ENCODE measurements around the gene ELF2.
"Not testable (repeated sequence)": the region's sequence is repeated elsewhere in the genome, so short reads cannot be mapped to it uniquely, and the experiment has no call there.

ELF2 gene

DNA sequence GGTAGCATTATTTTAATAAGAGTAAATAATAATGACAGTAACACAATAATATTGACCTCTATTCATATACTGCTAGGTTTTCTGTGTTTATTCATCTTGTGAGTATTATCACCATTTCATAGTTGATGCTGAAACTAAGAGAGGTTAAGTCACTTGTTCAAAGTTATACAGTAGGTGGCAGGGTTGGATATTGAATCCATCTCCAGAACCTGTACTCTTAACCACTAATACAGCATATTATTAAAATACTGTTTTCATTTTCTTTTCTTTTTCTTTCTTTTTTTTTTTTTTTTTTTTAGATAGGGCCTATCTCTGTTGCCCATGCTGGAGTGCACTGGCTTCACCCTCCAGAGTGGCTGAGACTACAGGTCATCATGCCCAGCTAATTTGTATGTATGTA is 7.1 kb upstream of the ELF2 start:
- DNase-seq, result no peak

DNA sequence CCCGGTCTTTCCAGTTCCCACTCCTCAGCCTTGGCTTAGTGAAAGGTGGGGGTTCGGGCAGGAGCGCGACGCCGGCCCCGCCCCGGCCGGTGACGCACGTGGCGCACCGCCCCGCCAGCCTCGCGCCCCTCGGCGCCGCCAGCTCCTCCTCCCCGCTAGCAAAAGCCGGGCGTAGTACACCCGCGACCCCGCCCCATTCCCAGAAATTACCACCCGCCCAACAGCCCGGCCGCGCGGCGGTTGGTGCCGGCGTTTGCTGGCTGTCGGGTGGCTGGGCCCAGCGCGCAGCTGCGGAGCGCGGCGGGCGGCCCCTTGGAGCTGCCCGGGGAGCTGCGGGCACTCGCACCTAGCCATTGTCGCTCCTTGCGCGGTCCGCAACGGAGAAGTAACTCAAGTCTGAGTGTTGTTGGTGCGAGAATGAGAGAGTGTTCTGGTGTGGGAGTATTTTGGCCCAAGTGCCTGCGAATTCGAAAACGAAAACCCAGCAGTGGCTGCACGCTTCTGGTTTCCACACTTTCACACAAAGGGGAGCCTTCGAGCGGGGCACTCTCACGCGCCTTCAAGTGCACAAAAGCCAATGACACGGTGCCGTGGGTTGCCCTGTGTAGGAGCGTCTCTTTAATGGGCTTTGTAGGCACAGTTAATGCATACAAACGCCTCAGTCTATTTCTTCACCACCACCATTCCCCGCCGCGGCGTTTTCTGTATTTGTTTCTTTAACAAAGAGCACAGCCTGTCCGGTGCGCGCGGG is 1.0 kb upstream of the ELF2 start:
- DNase-seq, result peak; percentile 82

DNA sequence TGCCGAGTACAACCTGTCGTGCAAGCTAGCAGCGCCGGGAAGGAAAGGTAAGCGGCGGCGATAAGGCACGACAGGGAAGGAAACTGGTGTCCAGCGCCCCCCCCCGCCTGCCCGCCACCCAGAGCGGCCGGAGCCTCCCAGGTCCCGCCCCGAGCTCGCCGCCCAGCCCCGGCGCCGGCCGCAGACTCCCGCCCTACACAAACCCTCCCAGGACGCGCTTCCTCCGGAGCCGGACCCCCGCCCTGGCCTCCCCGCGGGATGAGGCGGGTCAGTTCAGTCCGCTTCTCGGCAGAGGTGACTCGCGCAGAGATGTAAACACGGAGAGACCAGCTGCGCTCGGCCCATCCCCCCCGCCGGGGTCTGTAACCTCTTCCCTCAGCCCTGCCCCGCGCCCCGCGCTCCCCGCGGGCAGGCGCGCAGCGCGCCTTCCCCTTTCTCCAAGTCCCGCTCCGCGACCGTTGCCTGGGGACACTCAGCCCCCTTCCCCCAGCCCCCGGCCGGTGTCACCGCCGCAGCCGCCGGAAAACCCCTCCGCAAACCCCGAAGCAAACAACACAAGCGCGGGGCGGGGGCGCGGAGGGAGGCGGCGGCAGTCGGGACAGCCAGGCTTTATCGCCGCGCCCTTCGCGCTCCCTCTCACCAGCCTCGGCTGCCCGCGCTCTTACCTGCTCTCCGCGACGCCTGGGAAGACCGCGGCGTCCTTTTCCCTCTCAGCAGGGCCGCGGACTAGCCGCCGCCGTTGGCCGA is 543 bp downstream of the ELF2 start:
- DNase-seq, result peak; percentile 52

DNA sequence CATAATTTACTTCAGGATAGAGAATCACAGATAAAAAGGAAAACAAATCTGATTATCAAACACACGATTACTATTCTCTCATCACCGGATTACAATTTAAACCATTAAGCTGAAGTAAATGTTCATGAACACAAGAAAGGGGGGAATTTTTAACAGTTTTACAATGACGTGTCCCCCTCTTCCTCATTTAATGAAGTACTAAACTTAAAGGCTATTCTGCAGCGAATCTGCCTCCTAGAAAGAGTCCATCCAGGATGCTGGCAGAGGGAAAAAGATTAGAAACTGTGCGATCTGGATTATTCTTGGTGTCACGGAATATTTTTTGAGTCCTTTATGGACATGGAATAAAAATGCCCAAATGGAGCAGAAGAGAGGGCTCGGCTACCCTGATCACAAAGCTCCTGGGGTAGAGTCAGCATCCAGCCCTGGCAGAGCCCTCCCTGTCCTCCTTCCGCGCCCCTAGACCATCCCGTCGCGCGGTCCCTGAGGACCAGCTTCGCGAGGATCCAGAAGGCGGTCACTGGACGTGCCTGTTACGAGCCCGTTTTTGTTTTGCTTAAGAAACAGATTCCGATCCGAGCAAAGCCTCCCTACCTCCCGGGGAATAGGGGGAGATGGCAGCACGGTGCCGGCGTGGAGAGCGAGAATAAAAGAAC is 1.2 kb downstream of the ELF2 start:
- DNase-seq, result no peak

DNA sequence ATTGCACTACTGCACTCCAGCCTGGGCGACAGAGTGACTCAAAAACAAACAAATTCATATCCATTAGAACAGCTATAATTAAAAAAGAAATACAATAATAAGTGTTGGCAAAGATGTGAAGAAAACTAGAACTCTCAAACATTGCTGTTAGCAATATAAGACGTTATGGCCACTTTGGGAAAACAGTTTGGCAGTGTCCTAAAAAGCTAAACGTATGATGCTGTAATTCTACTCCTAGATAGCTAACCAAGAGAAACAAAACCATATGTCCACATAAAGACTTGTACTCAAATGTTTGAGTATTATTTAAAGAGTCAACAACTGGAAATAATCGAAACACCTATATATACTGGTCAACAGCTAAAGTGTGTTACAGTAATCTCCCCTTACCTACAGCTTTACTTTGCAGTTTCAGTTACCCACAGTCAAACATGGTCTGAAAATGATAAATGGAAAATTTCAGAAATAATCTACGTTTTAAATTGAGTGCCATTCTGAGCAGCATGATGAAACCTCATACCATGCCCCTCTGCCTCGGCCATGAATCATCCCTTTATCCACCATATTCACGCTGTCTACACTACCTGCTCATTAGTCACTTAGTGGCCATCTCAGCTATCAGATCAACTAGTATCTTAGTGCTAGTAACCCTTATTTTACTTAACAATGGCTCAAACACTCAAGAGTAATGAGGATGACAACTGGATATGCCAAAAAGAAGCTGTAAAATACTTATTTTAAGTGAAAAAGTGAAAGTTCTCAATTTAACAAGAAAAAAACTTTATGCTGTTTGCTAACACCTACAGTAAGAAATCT is 4.9 kb downstream of the ELF2 start:
- DNase-seq, result no peak

DNA sequence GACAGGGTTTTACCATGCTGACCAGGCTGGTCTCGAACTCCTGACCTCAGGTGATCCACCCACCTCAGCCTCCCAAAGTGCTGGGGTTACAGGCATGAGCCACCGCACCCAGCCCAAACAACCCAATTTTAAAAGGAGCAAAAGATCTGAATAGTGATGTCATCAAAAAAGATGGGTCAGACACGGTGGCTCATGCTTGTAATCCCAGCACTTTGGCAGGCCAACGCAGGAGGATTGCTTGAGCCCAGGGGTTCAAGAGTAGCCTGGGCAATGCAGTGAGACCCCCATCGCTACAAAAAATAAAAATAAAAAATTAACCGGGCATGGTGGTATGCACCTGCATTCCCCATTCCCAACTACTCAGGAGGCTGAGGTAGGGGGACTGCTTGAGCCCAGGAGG is 6.1 kb downstream of the ELF2 start:
- no peak for DNase-seq

DNA sequence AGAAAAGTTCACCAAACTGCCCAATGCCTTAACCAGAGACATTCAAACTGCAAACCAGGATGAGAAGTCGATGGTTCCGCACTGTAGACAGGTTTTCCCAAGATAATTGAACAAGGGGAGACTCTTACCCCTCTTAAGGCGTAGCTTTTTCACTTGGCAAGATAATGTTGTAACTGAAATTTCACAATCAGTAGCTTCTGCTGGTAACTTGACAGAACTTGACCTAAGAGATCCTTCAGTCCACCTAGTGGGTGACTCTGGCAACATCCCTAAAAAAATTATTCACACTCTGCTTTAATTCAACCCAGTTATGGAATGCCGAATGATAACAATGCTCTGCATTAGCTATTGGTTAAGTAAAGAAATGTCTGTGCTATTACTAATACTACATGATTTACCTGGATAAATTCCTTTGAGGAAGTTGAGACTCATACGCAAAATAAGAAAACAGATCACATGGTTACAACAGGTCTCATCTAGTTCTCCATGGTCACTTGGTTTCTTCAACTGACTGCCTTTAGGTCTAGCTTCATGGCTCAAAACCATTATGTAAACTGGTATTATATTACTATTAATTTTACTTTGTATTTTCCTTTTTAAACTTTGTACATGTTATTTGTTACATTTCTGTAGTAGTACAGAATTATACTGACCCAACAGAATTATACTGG is 9.1 kb downstream of the ELF2 start:
- DNase-seq, result no peak

DNA sequence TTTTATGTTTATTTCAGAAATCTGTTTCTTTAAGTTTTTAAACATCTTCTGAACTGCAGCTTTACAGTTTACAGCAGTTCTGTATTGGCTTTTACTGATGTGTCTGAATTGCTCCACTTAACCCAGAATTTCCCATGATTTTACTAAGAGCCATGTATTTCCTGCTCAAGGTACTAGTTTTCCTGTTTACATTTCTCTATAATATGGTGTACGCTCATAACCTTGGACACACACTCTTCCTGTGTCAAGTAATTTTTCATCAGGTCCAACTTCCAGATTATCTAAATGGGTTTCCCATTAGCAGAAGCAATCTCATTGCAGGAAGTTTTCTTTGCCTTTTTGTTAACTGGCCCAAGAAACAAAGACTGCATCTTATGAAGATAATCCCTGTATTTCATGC is 12.3 kb downstream of the ELF2 start:
- no peak for DNase-seq

DNA sequence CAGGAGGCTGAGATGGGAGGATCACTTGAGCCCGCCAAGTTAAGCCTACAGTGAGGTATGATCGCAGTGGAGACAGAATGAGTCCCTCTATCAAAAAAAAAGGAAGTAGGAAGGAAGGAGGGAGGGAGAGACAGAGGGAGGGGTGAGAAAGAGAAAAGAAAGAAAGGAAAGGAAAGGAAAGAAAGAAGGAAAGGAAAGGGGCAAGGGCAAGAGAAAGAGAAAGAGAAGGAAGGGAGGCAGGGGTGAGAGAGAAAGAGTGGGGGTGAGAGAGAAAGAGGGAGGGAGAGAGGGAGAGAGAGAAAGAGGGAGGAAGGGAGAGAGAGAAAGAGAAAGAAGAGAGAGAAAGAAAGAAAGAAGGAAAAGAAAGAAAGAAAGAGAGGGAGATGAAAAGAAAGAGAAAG is 13.2 kb downstream of the ELF2 start:
- no peak for DNase-seq

DNA sequence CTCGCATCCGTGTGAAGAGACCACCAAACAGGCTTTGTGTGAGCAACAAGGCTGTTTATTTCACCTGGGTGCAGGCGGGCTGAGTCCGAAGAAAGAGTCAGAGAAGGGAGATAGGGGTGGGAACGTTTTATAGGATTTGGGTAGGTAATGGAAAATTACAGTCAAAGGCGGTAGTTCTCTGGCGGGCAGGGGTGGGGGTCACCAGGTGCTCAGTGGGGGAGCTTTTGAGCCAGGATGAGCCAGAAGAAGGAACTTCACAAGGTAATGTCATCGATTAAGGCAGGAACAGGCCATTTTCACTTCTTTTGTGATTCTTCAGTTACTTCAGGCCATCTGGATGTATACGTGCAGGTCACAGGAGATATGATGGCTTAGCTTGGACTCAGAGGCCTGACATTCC is 19.0 kb downstream of the ELF2 start:
- DNase-seq, result not testable (repeated sequence)

DNA sequence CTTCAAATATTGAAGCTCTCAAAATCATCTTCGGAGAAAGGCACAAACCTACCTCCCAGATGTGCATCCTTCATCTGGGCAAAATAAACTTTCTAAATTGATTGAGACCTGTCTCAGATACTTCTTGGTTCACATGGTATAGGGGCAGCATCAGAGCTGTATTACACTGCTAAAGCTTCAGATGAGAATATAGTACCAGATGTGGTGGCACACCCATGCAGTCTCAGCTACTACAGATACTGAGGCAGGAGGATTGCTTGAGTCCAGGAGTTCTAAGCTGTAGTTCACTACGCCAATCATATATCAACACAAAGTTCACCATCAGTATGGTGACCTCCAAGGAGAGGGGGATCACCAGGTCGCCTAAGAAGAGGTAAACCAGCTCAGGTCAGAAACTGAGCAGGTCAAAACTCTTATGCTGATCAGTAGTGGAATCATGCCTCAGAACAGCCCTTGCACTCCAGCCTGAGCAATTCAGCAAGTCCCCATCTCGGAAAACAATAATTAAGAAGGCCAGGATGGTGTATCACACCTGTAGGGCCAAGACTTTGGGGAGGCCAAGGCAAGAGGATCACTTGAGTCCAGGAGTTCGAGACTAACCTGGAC is 22.0 kb downstream of the ELF2 start:
- DNase-seq, result no peak

DNA sequence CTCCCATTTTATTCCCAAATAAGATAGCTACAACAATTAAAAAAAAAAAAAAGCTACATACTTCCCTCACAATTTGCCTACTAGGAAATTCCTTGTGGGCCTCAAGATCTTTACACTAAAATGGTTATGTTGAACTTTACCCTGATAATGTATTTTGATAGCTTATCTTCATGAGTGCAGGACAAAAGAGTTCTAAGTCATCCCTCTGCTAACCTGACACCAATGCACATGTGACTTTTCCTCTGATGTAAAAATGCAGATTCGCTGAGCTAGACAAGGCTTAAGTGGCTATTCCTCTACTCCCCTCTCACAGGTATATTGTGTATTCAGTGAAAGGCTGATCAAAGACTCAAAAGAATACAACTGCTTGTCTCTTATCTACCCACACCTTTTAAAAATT is 22.5 kb downstream of the ELF2 start:
- DNase-seq, result no peak

DNA sequence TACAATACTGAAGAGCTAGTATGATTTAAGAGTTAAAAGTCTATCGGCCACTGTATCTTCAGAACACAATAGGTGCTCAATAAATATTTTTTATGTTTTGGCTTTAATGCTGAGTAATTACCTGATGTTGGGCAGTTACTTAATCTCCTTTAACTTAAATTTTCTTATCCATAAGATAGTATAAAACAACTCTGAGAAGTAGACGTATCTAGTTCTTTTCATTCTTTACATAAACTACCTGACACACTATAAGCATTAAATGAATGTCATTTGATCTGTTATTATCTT is 22.9 kb downstream of the ELF2 start:
- DNase-seq, result no peak

DNA sequence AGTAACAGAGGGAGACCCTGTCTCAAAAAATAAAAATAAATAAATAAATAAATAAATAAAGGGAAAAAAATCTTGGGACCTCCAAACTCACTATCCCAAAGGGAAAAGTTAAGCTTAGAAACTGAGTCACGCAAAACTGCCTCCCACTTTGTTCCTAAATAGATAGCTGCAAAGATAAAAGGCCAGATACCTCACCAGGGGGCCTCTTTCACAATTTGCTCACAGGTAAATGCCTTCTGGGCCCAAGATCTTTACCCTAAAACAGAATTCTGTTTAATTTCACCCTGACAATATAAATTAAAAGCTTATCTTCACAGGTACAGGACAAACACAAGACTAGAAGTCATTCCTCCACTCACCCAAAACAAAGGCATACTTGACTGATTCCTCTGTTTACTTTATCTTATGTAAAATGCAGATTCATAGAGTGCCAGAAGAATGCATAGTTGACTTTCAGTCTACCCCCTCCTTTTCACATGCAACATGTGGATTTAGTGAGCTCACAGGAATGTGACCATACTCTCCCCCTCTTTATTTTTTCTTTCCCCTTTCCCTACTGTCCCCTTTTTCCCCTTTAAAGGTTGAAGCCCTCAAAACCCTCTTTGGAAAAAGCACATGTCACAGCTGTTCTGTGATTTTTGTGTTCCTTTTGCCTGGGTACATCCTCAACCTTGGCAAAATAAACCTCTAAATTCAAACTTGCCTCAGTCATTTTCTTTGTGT is 23.4 kb downstream of the ELF2 start:
- no peak for DNase-seq

DNA sequence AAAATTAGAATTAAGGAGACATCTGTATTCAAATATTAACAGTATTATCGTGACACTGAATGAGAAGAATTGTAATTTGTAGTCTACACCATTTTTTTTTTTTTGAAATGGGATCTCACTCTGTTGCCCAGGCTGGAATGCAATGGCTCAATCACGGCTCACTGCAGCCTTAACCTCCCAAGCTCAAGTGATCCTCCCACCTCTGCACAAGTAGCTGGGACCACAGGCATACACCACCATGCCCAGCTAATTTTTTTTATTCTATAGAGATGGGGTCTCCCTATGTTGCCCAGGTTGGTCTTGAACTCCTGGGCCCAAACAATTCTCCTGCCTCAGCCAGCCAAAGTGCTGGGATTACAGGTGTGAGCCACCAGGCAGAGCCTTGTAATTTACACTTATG is 24.8 kb downstream of the ELF2 start:
- no peak for DNase-seq

DNA sequence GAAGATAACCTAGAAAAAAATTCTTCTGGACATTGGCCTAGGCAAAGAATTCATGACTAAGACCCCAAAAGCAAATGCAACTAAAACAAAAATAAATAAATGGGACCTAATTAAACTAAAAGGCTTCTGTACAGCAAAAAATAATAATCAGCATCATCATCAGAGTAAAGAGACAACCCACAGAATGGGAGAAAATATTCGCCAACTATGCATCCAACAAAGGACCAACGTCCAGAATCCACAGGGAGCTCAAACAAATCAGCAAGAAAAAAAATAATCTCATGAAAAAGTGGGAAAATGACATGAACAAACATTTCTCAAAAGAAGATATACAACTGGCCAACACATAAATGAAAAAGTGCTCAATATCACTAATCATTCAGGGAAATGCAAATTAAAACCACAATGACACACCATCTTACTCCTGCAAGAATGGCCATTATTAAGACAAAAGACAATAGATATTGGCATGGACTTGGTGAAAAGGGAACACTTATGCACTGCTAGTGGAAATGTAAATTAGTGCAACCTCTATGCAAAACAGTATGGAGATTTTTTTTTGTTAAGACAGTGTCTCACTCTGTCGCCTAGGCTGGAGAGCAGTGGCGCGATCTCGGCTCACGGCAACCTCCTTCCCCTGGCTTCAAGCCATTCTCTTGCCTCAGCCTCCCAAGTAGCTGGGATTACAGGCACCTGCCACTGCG is 29.9 kb downstream of the ELF2 start:
- DNase-seq, result no peak

DNA sequence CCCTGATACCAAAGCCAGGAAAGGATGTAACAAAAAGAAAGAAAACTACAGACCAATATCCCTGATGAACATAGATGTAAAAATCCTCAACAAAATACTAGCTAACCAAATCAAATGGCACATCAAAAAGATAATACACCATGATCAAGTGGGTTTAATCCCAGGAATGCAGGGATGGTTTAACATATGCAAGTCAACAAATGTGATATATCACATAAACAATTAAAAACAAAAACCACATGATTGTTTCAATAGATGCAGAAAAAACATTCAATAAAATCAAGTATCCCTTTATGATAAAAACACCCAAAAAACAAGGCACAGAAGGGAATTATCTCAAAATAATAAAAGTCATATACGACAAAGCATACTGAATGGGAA is 31.5 kb downstream of the ELF2 start:
- no peak for DNase-seq

DNA sequence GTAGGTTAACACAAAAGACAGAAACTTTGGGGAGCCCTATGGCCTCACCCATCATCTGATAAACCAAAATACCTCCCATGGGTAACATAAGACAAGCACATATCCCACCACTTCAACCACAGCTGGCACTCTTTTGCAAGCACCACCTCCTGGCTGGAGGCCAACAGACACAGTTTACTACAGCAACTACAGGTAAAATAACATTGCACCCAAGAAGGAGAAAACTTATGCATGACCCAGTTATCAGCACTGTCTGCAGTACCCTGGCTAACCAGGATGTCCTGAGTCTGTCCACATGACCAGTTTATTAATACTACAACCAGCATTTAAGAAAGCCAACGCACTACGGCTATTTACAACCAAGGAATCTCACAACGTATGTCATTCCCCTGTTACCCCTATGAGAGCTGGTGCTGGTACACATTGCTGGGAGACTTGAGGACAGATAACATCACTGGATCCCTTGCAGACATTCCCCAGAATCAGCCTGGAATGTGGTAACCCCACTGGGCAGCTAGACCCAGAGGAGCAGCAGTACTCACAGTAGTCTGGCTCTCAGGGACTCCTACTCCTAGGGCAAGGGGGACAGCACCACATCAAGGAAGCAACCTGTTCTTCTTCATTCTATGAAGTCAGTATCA is 32.0 kb downstream of the ELF2 start:
- DNase-seq, result no peak

DNA sequence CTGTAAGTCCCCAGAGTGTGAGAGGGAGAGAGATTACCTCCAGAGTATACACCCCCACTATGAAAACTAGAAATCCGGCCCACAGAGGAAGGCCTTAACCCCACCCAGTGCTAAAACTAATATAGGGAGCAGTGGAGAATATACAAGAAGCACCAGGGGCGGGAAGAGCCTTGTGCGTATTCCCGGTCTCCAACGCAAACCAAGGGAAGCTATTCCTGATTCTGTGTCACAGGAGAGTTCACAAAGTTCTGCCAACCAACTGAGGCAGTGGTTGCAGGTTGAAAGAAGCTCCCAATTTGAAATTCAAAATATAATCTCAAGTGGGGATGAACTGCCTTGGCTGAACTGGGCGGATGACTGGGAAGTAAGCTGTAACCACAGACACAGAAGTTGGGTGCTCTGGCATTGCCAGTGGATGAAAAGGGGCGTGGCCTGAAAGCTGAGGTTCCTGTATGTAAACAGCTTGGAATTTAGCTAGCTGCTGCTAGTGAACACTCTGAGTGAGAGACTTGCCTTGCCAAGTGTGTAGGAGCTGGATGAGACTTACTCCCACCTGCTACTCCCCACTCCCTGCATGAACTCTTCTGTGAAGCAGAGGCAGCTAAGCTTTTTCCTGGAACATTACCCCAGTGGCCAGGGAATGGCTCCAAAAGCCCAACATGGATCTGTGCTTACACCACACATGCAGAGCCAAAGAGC is 32.7 kb downstream of the ELF2 start:
- no peak for DNase-seq

DNA sequence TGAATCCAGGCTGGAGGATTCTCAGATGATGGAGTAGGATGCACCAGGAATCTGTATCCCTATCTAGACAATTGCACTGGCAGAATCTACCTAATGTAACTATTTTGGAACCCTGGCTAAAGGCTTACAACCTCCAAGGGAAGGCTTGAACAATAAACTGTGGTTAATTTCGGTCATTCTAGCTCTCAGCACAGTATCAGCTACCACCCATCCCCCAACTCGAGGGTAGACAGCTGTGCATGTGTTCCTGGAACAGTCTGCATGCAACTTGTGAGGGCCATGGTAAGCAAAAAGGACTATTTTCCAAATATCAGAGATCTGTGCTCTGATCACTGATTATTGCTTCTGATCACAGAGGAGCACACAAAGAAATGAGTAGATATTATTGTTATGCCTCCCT is 34.0 kb downstream of the ELF2 start:
- no peak for DNase-seq
